GM23338 (cell line): ENCODE data around the gene KCNIP3.
"Not testable (repeated sequence)": the region's sequence is repeated elsewhere in the genome, so short reads cannot be mapped to it uniquely, and the experiment has no call there.

Source experiments
- EZH2 ChIP-seq: fragments of 200-600 bp; sonication (generic); IDR thresholded peaks from one replicate; pipeline ENCODE4 v1.8.0; 2017; ENCODE audit warnings: antibody characterized with exemption, mild to moderate bottlenecking, low read depth; ENCODE audit not compliant: unreplicated experiment
- POLR2AphosphoS5 ChIP-seq: IDR thresholded peaks from 2 replicates; pipeline ENCODE4 v1.6.1; 2016; ENCODE audit warnings: antibody characterized with exemption, low read depth
- TF ChIP-seq, protein P1 (sequence below), 2 experiments: fragments of 200-600 bp in 1 of 2; sonication (generic) in 1 of 2; conservative IDR thresholded peaks; 2 replicates each; pipeline versions ENCODE4 v1.5.1 to v1.6.1; 2016 to 2017; ENCODE audit warnings: antibody characterized with exemption in 2 of 2, low read depth in 2 of 2, mild to moderate bottlenecking in 2 of 2, moderate library complexity in 1 of 2

DNA sequence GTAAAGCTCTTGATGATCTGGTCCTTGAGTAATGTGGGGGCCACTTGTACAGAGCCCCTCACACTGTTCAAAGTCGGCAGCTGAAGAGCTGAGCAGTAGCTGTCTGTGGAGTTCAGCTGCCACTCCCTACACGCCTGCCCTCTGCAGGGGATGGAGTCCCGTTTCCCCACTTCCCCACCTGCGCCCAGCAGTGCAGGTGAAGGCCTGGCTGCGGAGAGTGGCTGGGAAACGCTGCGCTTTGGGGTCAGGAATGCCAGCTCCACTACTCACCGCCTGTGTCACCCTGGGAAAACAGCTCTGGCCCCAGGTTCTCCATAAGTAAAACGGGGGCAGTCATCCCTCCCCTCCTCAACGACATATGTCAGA, 104.8 kb downstream of the KCNIP3 start:
- TF ChIP-seq, protein P1, sequence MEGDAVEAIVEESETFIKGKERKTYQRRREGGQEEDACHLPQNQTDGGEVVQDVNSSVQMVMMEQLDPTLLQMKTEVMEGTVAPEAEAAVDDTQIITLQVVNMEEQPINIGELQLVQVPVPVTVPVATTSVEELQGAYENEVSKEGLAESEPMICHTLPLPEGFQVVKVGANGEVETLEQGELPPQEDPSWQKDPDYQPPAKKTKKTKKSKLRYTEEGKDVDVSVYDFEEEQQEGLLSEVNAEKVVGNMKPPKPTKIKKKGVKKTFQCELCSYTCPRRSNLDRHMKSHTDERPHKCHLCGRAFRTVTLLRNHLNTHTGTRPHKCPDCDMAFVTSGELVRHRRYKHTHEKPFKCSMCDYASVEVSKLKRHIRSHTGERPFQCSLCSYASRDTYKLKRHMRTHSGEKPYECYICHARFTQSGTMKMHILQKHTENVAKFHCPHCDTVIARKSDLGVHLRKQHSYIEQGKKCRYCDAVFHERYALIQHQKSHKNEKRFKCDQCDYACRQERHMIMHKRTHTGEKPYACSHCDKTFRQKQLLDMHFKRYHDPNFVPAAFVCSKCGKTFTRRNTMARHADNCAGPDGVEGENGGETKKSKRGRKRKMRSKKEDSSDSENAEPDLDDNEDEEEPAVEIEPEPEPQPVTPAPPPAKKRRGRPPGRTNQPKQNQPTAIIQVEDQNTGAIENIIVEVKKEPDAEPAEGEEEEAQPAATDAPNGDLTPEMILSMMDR (conservative IDR thresholded peaks at IDR 0.05; ENCODE audit: low read depth in 2 of 2) = not testable (repeated sequence)
- TF ChIP-seq EZH2, POLR2AphosphoS5: not testable (repeated sequence)
